Measurements from ENCODE around the gene MDM4.

Gene MDM4, protein sequence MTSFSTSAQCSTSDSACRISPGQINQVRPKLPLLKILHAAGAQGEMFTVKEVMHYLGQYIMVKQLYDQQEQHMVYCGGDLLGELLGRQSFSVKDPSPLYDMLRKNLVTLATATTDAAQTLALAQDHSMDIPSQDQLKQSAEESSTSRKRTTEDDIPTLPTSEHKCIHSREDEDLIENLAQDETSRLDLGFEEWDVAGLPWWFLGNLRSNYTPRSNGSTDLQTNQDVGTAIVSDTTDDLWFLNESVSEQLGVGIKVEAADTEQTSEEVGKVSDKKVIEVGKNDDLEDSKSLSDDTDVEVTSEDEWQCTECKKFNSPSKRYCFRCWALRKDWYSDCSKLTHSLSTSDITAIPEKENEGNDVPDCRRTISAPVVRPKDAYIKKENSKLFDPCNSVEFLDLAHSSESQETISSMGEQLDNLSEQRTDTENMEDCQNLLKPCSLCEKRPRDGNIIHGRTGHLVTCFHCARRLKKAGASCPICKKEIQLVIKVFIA

DNA sequence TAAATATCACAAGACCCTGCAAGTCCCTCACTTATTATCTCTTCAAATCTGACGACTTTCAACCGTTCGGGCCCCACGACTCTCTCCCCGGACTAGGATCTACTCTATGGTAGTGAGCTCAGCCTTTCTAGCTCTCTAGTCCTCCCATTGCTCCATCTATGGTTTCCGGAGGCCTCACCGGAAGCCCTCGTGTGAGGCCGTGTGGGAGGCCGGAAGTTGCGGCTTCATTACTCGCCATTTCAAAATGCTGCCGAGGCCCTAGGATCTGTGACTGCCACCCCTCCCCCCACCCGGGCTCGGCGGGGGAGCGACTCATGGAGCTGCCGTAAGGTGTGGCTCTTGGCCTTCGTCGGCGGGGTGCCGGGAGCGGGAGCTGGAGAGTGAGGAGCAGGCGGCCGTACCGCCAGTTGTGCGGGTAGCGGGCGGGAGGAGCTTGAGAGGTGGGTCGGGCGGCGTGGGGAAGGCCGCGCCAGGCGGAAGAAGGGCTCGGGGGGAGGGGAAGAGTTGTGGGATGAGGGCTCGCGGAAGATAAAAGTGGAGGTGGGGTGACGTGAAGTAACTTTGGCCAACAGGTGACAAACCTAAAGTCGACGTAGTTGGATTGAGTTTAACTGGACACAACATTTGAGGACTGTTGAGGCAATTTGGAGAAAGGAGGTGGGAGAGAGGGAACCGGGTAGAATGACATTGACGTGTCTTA is at the start of gene MDM4:
Gene MDM4 (plus strand): TSS at position 227 of the 700 bp plus-strand sequence. CDS start 9,113 bp downstream, outside the sequence.
- Histone ChIP-seq H3K4me1 (ENCODE audit: insufficient read depth, low read length) (no peaks in the 10 kb centered on the region), H3K36me3 (ENCODE audit: insufficient read depth, low read length) (no peaks in the 10 kb centered on the region), H3K9me3 (ENCODE audit: control insufficient read depth, insufficient read depth, low read length) (no peaks in the 10 kb centered on the region), H3K9ac (ENCODE audit: low read depth, low read length) (peak within 1 kb of the TSS; percentile 58)

DNA sequence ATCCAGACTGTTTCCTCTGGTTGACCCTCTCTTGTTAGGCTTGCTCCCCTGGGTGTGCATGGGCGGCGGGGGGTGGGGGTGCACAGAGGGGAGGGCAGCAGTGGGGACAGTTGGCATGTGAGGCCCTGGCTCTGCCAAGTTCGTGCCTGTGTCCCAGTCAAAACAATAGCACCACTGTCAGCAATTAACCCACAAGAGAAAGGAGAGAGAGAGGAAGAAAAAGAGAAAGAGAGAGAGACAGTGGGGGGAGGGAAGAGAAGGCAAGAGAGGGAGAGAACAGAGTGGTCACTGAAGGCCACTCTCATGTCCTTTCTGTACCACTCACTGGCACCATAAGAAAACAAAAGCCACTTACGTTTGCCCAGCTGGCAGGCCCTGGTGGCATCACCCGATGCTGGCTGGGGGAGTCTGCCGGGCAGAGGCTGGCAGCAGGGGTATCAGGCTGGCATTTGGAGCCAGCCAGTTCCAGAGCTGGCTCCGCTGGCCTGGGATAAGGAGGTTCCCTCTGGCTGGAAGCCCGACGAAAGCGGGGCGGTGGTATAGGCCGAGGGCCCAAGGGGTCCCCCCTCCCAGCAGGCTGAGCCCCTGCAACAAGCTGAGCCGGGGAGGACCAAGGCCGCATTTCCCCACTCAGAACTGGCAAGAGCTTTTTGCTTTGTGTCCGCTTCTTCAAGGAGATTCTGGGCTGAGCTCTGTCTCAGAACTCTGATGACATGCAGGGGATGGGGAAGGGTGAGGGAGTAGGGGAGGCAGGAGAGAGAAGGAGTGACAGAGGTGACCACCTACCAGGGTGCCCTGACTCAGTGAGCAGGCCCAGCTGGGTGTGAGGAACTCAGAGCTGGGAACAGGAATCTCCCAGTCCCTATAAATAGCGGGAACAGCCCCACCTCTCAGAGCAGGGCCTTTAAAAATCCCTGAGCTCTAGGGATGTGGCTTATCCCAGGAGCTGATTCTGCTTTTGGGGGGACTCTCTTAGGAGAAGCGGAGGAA is 49.5 kb upstream of the MDM4 start:
- no peaks in the 10 kb centered on the region for H3K9me3 ChIP-seq (ENCODE audit: control insufficient read depth, insufficient read depth, low read length)
- H3K36me3 ChIP-seq (ENCODE audit: insufficient read depth, low read length), result no peaks in the 10 kb centered on the region; the same call in 1 of the 2 replicates
- H3K9ac ChIP-seq (ENCODE audit: low read depth, low read length), result no peak overlapping the region
- peaks cover 9% of the 10 kb centered on the region; the same call in 1 of the 2 replicates for H3K4me1 ChIP-seq (ENCODE audit: insufficient read depth, low read length)

DNA sequence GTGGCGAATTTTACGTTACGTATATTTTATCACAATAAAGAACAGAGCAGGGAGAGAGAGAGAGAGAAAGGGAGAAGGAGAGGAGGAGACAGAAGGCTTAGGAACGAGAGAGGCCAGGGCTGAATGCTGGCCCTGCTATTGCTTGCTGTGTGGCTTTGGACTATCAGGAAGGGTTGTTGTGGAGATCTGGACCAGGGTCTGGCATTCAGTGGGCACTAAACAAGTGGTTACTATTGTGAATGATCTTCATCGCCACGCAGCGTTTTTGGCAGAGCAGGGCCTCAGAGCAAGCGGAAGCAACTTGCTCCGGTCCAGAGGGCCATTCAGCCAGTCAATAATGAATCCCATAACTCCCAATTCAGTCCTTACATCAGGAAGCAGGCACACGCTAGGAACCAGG is 48.0 kb upstream of the MDM4 start:
- H3K9me3 ChIP-seq (ENCODE audit: control insufficient read depth, insufficient read depth, low read length), result no peaks in the 10 kb centered on the region
- peaks cover 11% of the 10 kb centered on the region; the same call in 1 of the 2 replicates for H3K4me1 ChIP-seq (ENCODE audit: insufficient read depth, low read length)
- no peak overlapping the region for H3K9ac ChIP-seq (ENCODE audit: low read depth, low read length)
- H3K36me3 ChIP-seq (ENCODE audit: insufficient read depth, low read length), result no peaks in the 10 kb centered on the region

DNA sequence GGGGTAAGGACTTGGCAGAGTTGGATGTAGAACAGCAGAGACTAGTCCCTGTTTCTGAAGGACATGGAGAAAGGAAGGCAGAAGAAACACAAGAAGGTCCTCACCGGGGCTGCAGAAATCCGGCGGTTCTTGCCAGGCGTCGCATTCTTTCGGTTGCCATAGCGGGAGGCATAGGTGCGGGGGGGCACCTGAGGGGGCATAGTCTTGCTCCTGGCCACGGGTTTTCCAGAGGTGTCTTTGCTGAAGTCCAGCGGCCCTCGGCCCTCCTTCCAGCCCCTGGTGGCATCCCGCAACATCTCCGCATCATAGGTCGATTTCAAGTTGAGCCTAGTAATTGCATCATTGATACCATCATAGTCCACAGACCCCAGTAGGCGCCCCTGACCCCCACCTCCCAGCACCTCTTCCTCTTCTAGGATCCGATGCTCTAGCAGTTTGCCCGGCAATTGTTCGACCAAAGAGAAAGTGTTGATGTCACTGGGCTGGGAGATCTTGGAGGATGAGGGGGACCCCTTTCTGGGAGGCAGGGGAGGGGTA is 47.4 kb upstream of the MDM4 start:
- Histone ChIP-seq H3K4me1 (ENCODE audit: insufficient read depth, low read length) (peaks cover 16% of the 10 kb centered on the region; the same call in 1 of the 2 replicates), H3K36me3 (ENCODE audit: insufficient read depth, low read length) (no peaks in the 10 kb centered on the region), H3K9ac (ENCODE audit: low read depth, low read length) (no peak overlapping the region), H3K9me3 (ENCODE audit: control insufficient read depth, insufficient read depth, low read length) (no peaks in the 10 kb centered on the region)

DNA sequence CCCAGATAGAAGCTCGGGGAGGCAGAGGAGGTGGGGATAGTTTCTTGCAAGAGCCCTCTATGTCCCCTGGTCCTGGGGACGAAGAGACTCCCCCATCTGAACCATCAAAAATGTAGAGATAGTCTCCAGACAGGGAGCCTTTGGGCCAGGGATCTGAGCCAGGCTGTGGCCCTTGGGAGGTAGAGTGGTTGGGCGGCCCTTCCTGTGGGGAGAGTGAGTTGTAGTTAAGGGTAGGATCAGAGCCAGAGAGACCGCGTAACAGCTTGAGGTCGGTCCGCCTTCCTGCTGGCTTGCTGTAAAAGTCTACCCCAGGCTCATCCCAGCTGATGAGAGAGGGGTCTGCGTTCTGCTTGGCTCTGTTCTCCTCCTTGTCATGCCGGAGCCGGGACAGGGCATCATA is 46.9 kb upstream of the MDM4 start:
- Histone ChIP-seq H3K4me1 (ENCODE audit: insufficient read depth, low read length) (peaks cover 16% of the 10 kb centered on the region; the same call in 1 of the 2 replicates), H3K36me3 (ENCODE audit: insufficient read depth, low read length) (no peaks in the 10 kb centered on the region), H3K9ac (ENCODE audit: low read depth, low read length) (no peak overlapping the region), H3K9me3 (ENCODE audit: control insufficient read depth, insufficient read depth, low read length) (no peaks in the 10 kb centered on the region)

DNA sequence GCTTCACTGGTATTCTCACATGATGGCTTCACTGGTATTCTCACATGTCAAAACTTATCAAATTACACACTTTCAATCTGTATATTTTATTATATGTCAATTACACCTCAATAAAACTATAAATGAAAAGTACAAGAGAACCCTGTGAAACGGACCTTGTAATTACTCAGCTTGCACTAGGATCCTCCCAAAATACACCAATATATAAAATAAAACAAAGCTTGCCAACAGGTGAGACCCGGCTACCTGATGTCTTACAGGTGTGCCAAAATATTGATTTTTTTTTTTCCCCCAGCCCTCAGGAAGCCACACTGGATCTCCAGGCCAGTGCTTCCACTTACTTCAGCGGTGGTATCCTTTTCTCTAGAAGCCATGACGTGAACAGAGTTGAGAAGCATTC is 44.5 kb upstream of the MDM4 start:
- H3K4me1 ChIP-seq (ENCODE audit: insufficient read depth, low read length), result peaks cover 9% of the 10 kb centered on the region; the same call in 1 of the 2 replicates
- no peak overlapping the region for H3K9ac ChIP-seq (ENCODE audit: low read depth, low read length)
- no peaks in the 10 kb centered on the region for H3K9me3 ChIP-seq (ENCODE audit: control insufficient read depth, insufficient read depth, low read length)
- H3K36me3 ChIP-seq (ENCODE audit: insufficient read depth, low read length), result no peaks in the 10 kb centered on the region

DNA sequence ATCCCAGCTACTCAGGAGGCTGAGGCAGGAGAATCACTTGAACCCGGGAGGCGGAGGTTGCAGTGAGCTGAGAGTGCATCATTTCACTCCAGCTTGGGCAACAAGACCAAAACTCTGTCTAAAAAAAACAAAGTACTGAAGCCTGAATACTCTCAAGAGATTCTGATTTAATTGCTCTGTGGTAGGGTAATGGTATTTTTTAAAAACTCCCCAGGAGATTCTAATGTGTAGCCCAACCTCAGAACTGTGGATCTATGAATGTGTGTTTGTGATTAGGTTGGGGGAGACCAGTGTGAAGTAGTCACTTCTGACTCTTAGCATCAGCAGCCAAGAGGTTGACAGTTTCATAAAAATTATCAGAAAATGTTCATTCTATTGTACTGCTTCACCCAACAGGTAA is 43.5 kb upstream of the MDM4 start:
- no peaks in the 10 kb centered on the region for H3K36me3 ChIP-seq (ENCODE audit: insufficient read depth, low read length)
- no peaks in the 10 kb centered on the region for H3K9me3 ChIP-seq (ENCODE audit: control insufficient read depth, insufficient read depth, low read length)
- H3K4me1 ChIP-seq (ENCODE audit: insufficient read depth, low read length), result peaks cover 7% of the 10 kb centered on the region; the same call in 1 of the 2 replicates
- H3K9ac ChIP-seq (ENCODE audit: low read depth, low read length), result no peak overlapping the region

DNA sequence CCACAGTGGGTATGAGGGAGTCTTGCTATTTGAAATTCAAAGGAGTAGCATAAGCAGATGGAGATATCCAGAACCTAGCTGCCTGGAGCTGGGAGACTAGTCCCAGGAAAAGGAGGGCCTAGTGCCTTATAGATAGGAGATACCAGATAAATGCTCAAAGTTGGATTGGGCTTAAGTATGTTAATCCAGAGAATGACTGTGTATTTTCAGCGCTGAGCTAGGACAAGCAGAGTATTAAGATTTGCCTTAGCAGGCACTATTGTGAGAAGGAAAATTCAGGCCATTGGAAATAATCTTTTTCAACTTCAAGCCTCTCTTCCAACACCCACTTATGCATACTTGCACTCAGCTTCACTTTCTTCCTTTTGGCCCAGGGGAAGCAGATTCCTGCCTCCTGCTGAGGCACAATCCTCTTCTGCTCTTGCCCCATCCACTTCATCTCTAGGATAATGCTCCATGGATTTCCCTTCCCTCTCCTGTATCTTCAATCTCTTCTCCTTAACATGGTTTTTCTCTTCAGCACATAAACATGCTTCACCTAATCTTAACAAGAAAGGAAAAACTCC is 42.7 kb upstream of the MDM4 start:
- H3K9ac ChIP-seq (ENCODE audit: low read depth, low read length), result no peak overlapping the region
- no peaks in the 10 kb centered on the region for H3K9me3 ChIP-seq (ENCODE audit: control insufficient read depth, insufficient read depth, low read length)
- peaks cover 7% of the 10 kb centered on the region; the same call in 1 of the 2 replicates for H3K4me1 ChIP-seq (ENCODE audit: insufficient read depth, low read length)
- no peaks in the 10 kb centered on the region for H3K36me3 ChIP-seq (ENCODE audit: insufficient read depth, low read length)

DNA sequence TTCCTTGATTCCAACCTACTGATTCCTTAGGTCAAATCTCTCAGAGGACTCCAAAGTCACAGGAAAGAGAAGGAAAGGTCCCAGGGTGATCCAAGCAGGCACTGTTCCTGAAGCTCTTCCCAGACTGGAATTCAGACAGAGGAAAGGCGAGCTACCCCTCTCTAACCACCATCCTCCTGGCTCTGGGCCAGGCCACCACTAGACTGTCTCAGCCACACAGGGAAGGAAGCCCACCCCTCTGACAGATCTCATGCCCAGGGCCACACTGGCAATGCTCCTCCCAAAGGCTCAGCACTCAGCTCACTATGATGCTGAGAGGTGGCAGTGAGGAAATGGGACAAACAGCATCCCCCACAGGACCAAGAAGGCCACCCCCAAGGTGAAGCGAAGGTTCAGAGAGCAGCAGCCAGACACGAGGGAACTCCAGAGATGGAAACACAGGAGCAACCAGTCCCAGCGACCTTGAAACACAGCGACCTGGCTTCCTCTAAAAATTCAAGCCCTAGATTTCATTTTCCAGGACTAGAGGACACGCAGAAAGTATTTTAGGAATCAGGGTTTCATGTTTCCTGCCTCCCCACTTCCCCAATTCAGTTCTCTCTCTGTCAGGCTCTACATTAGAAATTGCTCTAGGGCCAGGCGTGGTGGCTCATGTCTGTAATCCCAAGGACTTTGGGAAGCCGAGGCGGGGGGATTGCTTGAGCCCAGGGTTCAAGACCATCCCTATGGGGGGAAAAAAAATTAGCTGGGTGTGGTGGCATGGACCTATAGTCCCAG is 40.4 kb upstream of the MDM4 start:
- no peaks in the 10 kb centered on the region for H3K36me3 ChIP-seq (ENCODE audit: insufficient read depth, low read length)
- peaks cover 8% of the 10 kb centered on the region for H3K4me1 ChIP-seq (ENCODE audit: insufficient read depth, low read length)
- H3K9ac ChIP-seq (ENCODE audit: low read depth, low read length), result no peak overlapping the region
- H3K9me3 ChIP-seq (ENCODE audit: control insufficient read depth, insufficient read depth, low read length), result no peaks in the 10 kb centered on the region

DNA sequence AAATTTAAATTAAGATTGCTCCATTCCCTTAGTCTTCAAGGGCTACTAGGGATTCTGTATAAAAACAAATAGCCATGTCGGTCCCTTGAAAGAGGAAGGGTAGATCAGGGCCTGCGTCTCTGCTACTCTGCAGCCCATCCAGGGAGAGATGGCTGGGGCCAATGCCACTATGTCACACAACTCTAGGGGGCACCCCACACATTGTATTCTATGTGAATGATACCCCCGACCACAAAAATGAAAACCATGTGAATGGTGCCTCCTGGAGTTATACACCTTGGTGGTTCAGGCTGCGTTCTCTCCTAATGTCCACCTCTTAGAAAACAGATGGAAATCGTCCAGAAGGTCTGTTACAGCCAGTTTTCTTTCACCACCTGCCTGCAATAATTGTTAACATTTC is 39.6 kb upstream of the MDM4 start:
- no peaks in the 10 kb centered on the region for H3K9me3 ChIP-seq (ENCODE audit: control insufficient read depth, insufficient read depth, low read length)

DNA sequence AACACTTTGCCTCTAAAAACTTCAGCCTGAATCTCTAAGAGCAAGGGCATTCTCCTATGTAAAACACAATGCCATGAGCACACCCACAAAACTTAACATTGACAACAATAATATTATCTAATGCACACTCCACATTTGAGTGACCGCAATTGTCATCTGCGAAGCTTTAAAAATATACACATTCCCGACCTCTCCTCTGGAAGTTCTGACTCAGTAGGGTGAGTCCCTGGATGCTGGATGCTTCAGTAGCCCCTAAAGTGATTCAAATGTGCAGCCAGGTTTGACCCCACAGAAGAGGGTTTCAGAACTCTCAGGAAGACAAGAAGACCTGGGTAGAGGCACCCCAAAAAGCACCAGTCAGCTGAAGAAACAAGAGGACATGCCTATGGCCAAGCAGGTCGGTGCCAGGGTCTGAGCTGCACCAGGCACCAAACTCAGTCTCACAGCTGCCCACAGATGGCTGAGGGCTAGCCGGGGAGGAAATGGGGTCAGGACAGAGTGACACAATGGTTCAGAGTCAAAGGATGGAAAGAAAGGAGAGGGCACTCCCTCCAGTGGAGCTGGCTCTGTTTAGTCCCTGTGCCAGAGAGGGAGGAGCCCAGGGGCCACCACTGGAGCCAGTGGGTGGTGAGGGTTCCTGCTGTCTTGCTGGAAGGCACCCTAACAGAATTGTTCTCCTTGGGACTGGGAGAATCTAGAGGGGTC is 39.0 kb upstream of the MDM4 start:
- peaks cover 18% of the 10 kb centered on the region for H3K4me1 ChIP-seq (ENCODE audit: insufficient read depth, low read length)
- H3K36me3 ChIP-seq (ENCODE audit: insufficient read depth, low read length), result no peaks in the 10 kb centered on the region
- no peaks in the 10 kb centered on the region for H3K9me3 ChIP-seq (ENCODE audit: control insufficient read depth, insufficient read depth, low read length)
- no peak overlapping the region for H3K9ac ChIP-seq (ENCODE audit: low read depth, low read length)

More for the DNA sequence above, 39.6 kb upstream of the MDM4 start:
- Histone ChIP-seq H3K9ac (ENCODE audit: low read depth, low read length) (no peak overlapping the region), H3K4me1 (ENCODE audit: insufficient read depth, low read length) (peaks cover 12% of the 10 kb centered on the region), H3K36me3 (ENCODE audit: insufficient read depth, low read length) (no peaks in the 10 kb centered on the region)

DNA sequence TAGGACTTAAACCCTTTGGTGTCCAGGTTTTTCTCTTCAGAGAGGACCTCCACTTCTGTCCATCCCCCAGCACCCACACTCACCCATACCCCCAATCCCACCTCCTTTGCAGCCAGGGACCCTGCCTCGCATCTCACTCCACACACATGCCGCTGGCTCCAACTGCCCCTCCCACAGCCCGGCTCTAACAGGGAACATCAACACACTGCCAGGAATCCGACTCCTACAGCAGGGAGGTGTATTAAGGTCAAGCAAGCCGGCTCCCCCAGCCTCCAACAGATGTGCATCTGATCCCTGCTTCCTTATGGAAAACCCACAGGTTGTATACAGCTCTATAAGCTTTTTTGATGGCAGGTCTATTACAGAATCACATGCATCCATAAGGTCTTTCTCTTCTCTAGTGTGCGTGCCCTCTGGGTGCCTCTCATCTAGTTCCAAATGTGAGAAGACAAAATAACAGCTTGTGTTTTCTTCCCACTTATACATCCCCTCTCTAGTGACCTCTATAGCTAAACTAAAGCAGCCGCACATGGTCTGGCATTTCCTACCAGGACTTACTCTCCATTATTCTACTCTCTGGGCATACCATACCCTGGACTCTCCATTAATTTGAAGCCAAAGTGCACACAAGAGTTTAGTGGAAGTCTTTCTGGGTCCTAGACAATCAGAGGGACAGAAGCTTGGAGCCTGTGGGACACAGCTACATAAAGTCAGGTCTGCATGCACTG is 37.9 kb upstream of the MDM4 start:
- Histone ChIP-seq H3K4me1 (ENCODE audit: insufficient read depth, low read length) (peaks cover 16% of the 10 kb centered on the region), H3K9ac (ENCODE audit: low read depth, low read length) (no peak overlapping the region), H3K36me3 (ENCODE audit: insufficient read depth, low read length) (no peaks in the 10 kb centered on the region), H3K9me3 (ENCODE audit: control insufficient read depth, insufficient read depth, low read length) (no peaks in the 10 kb centered on the region)

Data from ES-I3 (cell line).